Vagina (tissue), 2 donors: Measurements from ENCODE around the gene FOXO1.

Source experiments
- CTCF ChIP-seq, 3 experiments: fragments of 450-650 bp in 2 of 3; fragments of 200-600 bp in 1 of 3; sonication (generic) in 1 of 3; IDR thresholded peaks; one replicate each; pipeline ENCODE4 v1.5.1; 2017 to 2019; ENCODE audit warnings: antibody characterized with exemption in 3 of 3, mild to moderate bottlenecking in 2 of 3, moderate library complexity in 2 of 3
- POLR2A ChIP-seq, 2 donors: fragments of 450-650 bp; IDR thresholded peaks; one replicate each; pipeline ENCODE4 v1.6.1; 2017; ENCODE audit warnings: antibody characterized with exemption in 2 of 2, mild to moderate bottlenecking in 2 of 2, moderate library complexity in 2 of 2
- POLR2AphosphoS5 ChIP-seq, 2 donors: sonication (generic); formaldehyde crosslinking; IDR thresholded peaks; one replicate each; pipeline ENCODE4 v1.9.0; 2017; ENCODE audit warnings: antibody characterized with exemption in 2 of 2, mild to moderate bottlenecking in 2 of 2, low read depth in 1 of 2; ENCODE audit not compliant: insufficient read depth in 1 of 2

- TF ChIP-seq POLR2AphosphoS5 (IDR thresholded peaks at IDR 0.05; ENCODE audit: insufficient read depth in 1 of 2, low read depth in 1 of 2) (no peak), CTCF (IDR thresholded peaks at IDR 0.05) (no peak), POLR2A (IDR thresholded peaks at IDR 0.05) (no peak)
Observed at GRCh38 chr13:40657307-40657706, 9.1 kb downstream of the FOXO1 start.
